GM19238 (cell line): ENCODE measurements around the gene WDR1.

Source experiments
- DNase-seq: peaks from one replicate; pipeline ENCODE4 v3.0.0; 2011; ENCODE audit warnings: low spot score; ENCODE audit not compliant: insufficient read length

The WDR1 gene

DNA sequence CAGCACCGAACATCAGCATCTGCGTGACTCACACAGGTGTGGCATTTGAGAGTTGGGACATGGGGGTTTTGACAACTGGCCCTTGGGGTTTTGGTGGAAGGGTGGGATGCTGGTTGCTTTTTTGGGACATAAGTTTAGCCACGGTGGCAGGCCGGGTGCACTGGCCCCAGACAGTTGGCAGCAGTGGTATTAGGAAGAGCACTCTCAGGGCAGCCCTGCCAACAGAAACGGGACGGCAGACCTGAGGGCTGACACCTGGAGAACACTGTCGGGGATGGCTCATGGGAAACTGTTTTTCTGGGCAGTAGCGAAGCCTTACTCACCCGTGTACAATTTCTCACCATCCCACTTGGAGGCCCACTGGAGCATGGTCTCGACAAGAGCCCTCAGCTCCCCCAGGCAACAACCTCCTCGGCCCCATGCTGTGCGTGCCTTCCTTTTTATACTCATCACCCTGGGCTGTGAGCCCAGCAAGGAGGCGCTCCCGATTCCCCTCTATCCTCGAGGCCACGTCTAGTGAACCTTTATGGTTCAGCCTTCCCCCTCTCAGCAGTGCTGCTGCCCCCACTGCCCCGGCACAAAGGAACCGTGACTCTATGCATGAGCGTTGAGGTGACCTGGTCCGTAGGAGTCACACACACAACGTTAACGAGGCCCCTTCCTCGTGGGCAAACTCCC is 30.6 kb downstream of the WDR1 start:
- DNase-seq = no peak

DNA sequence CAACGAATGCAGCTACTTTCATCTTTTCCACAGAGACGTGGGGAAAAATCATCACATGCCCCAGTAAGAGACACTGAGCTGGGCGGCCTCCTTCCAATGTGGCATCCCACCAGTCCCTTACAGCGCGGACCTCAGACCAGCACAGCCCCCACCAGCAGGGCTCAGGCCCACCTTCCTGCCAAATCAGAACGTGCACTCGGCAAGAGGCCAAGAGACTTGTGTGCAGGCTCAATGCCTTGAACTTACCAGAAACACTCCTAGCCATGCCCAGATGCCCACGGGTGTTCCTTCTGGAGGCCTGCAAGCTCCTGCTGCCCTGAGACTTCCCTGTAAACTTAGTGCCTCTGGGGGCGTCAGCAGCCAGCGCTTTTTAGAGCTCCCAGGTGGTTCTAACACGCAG is 31.2 kb downstream of the WDR1 start:
- no peak for DNase-seq

DNA sequence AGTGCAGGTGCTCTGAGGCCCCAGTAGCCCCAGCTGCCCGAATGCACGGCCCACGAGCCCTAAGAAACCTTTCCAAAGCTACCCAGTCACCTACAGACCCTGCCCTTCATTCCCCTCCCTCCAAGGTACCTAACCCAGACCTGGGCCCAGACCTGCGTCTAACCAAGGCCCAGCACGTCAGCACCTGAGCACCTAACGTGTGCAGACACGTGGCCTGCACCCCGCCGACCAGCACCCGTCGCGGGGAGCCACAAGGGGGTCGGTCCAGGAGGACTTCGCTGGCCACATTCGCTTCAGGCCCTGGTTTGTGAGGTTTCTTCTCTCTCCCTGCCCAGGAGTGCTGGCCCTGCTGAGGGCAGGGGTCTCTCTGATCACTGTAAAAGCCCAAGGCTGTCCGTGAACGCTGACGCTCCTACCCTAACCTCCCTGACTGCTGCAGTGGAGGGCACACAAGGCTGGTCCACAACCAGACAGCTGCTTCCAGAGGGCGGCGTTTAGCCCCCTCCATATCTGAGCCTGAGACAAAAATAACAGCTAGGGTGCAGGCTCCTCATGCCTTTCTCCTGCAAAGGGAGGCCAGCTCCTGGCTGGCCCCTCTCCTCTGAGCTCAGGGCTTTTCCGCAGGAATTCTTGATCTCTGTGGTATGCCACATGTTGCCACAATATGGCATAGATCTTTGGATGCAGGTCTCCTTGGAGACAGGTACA is 31.8 kb downstream of the WDR1 start:
- DNase-seq = no peak

DNA sequence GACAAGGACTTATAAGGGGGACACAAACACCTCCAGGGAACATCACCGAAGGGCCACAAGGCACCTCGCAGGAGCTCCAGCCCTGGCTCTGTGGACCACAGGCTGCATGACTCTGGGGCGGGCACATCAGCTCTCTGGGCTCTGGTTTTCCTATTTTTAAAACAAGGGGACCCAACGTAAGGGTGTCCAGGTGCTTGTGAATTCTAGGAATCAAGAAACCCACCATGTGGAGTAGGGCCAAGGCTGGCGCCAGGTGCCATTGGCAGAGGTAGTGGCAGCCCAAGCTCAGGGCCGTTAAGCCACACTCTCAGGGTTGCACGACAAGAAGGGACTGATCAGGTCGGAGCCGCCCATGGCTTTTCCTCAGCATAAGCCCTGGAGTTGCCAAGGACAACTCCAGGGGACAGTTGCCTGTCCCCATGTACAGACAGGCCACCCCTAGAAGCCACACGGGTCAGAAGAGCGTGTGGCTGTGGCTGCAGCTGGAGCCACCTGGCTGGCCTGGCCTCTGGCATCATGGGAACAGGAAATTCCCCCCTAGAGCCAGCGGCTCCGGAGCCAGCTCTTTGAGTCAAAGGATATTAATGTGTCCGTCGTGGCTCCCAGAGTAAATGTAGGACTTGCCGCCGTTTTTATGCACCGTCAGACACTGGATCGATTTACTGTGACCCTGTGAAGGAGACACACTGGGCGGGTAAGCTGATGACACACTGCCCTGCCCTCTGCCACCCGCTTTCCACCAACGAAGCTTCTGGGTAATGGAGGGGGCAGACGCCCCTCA is 32.5 kb downstream of the WDR1 start:
- no peak for DNase-seq

DNA sequence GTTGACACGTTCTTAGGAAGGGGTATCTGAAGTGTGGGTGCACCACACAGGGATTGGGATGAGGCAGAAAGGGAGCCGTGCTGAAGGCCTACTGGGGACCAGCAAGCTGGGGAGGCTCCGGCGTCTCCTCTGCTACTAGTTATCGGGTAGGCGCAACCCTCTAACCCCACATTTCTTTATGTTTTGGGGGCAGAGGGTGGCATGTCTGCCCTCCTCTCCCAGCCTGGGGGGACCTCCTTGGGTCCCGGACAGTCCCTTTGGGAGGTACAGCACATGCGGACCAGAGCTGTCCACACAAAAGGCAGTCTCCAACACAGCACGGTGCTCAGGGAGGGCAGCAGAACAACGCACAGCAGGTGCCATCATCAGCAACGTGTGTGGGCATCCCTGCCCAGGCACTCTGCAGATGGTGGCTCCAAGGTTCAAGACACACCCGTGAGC is 33.2 kb downstream of the WDR1 start:
- DNase-seq = no peak

DNA sequence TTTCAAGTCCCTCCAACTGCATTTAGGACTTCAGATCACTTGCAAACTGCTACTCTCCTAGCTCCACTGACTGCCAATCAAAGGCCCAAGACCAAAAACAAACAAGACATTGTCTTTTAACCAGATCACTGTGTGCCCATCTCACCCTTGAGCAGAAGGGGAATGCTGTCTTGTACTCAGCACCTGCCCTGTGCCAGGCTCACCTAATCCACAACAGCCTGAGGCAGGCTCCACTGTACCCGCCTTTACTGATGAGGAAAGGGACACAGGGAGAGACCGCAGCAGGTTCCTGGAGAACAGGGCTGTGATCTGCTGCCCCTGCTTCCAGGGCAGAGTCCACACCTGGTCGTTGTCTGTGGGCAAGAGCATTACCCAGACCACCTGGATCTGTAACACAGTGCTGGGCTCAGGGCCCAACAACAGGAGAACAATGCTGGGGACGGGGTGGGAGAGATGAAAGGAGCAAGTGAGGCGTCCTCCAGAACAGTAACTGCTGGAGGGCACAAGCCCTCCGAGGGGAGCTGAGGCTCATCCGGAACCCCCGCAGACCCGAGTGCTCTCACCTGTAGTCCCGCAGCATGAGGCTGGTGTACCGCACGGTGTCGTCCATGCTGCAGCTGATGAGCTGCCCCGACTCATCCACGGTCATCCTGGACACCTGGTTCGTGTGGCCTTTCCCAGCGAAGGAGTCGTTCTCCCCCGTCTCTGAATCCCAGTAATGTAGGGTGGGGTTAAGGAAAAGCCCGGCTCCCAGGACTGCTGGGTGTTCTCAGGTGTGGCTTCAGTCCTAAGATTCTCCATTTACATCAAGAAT is 33.9 kb downstream of the WDR1 start:
- no peak for DNase-seq

DNA sequence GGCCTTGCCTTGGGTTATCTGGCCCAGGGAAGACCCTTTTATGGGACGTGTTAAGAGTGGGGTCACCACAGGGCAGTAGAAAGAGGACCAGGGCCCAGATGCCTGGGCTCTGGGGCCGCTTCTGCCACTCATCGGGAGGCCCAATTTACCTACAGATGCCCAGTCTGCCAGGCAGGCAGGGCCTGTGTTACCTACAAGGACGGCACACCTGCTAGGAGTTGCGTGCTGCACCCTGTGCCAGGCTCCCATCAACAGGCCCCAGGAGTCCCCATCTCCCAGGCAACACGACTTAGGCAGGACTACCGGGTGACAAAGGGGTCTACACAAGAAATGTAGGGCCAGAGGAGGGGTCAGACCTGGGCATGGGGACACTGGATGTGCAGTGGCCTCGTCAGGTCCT is 34.6 kb downstream of the WDR1 start:
- peak; percentile 1 for DNase-seq

DNA sequence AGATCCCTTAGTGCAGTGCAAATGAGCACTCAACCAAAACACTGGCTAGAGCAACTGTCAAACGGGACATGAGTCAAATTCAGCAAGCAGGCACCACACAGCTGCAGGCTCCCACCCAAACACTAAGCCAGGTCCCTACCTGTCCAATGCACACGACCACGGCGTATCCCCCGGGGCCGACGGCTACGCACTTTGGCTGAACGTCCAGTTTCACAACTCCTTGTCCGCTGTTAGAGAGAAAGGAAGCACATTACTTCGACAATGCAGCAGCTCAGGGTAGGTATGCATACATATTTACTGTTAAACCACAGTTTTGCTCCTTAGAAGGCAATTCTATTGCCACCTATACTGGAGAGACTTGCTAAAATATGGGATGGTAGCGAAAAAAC is 35.4 kb downstream of the WDR1 start:
- DNase-seq = no peak

DNA sequence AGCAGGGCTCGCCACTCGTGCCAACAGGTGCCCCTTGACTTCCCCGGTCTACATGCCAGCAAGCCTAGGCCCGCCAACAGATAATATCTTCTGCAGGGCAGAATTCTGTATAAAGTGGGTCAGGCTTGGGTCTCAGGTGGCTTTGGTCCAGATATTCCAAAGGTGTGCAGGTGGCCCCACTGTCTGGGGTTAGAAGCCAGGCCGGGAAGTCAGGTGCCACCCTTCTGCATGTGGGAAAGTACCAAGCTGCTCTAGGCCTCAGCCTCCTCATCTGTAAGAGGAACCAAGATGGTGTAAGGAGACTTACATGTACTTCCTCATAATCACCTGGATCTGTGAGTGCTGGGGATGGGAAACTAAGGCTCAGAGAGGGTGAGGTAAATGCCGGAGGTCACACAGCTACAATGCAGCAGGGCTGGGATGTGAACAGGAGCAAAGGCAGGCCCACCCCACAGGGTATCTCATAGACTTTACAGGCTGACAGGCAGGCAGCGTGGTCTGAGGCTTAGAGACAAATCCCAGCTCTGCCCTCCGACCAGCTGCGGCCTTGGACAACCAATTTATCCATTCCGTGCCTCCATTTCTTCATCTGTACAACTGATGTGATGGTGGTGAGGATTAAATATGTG is 35.9 kb downstream of the WDR1 start:
- no peak for DNase-seq

DNA sequence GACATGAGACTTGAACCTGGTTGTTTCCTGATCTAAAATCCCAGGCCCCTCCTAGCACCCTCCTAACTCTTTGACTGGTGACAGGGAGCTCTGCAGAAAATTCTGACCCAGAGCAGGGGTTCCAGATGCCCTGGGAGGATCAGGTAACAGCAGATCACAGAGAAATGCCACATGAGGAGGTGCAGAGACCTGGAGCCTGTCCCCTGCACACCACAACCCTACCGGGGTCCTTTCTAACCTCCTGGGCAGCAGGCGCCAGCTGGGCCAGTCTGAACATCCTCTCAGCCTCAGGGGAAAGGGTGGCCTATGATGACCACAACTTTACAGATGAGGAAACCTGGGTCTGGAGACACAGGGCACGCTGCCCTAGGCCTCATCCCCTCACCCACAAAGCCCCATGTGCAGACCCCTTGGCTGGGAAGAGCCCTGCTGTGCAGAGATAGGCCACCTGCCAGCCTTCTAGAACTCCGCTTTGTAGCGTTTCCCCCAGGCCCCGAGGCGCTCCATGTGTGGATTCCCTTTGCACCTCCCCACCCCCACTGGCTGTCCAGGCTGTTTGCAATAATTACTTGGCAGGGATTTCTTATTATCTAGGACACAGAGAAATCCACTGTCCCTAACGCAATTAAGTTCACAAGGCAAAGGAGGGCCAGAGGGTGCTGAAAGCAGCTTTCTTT is 36.5 kb downstream of the WDR1 start:
- DNase-seq = no peak

DNA sequence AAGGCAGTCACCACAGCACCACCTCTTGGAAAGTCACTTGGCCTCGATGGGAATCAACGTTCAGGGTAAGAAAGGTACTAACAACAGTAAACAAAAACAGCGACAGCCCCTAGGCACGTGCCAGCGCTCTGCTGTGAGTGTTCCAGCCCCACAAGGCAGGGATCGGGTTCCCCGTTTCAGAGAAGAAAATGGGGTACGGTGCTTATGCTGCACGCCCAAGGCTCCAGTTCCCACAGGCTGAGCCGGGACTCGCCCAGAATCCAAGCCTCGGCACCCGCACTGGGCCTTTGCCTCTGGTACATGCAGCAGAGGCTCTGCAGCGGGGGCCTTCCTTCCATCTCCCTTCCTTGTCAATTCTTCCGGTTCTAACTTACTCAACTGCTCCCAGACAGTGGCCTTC is 37.3 kb downstream of the WDR1 start:
- DNase-seq = no peak

DNA sequence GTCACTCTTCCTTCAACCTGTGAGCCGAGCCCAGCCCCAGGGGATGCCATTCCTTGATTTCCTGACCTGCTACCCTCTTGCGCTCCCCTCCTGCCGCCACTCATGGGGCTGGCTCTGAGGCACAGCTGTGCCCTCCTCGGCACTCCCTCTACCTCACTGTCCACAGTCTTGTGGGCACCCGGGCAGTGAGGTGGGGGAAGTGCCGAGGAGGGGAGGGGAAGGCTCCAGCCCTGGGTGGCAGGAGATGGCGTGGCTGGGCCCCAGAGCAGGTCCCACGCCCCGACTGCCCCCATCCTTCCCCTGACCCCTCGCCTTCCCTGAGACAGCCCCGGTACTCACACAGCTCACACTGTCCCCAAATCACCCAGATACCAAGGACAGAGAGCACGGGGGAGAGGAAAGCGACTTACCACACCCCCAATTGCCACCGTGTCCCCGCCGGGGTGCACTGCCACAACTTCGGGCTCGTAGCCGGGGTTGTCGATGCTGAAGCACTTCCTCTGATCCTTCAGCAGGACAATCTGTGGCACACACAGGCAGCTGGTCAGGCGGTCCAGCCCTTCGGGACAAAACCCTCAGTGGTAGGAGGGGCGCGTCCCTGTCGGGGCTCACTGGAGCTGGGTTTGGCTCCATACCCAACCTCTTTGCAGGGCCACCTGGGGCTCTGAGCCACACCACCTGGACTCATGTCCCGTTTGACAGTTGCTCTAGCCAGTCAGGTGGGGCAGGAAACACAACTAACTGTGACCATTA is 37.9 kb downstream of the WDR1 start:
- DNase-seq = no peak

DNA sequence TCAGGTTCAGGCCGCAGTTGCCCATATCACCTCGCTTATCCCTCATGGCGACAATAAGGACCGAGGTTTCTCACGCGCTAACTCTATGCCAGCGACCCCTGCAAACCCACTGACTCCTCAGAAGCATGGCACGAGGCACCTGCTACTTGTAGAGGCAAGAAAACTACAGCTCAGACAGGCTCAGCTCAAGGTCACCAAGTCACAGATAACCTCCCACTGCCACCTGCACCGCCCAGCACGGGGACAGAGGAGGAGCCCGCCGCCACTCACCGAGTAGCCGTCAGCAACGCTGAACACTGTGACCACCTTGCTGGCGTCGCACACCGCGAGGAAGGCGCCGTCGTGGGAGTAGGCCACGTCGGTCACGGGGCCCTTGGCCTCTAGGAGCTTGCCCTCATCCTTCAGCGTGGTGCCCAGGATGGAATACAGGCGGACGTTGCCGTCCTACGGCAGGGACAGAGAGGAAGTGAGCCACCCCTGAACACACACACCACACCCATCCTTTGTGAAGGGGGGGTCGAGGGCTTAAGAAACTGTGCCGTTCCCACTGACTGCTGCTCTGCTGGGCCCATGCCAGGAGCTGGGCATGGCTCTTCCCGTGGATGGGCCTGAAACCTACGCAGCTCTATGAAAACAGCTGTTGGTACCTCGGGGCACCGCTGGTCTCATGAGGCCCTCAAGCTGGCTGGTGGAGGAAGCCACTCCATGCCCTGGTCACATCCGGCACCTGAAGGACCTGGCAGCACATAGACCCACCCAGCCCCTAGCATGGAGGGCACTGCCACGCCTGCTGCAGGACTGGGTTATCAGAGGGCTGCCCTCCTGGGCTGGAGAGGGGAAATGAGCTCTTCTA is 38.9 kb downstream of the WDR1 start:
- no peak for DNase-seq

DNA sequence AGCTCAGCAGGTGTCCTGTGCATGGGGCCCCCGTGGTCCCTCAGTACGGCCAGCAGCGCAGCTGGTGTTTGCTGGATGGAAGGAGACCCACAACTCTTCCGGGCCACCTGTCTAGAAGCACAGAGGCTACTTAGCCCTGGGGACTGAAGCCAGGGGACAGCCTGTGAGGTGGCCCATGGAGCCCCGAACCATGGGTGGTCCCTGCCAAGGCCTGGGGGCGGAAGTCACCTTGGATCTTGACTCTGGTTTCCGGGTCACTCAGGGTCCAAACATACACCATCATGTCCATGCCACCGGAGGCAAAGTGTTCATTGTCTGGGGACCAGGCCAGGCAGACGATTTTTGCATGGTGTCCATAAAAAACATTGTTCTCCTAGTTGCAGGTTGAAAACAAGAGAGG is 39.5 kb downstream of the WDR1 start:
- no peak for DNase-seq

DNA sequence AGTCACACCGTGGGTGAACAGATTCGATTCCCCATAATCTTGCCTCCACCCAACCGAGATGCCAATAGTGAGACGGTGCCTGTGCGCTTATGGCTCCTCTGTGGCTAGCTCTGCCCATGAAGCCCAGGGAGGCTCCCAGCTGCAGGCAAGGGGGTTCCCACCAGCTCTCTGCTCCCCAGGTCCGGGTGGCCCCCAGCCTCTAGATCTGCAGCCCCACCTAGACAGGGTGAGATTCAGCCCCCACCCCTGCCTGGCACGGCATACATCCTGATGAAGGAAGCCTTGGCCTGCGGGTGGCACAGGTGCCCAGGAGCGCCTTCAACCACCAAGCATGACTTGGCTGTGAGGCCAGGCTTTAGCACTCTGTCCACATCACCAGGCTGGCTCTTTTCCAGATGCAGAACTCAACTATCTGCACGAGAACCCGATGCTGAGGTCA is 40.6 kb downstream of the WDR1 start:
- DNase-seq = no peak

DNA sequence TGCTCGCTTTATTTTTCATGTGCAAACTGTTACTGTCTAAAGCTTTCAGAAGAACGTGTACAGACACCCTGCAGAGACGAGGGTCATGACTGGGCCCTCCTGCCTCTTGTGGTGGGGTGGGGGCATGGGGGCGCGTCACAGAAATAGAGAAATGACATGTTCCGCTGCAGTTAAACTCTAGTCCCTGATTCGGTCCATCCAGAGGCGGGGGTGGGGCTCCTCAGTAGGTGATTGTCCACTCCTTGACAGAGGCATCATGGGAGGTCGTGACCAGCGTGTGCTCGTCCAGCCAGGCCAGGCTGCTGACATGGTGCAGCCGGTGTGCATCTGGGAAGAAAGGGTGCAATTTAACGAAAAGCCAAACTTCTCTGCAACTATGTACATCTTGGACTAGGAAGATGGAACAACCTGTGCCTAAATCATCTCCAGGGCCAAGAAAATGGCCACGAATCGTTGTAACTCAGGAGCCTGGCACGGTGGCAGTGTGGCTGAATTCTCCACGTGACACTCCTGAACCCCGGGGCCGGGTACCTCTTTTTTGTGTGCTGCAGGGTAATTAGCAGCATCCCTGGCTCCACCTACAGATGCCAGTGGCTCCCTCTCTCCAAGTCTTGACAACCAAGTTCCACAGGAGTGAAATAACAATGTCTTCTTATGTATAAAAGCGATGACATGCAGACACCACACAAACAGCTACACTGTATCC is 41.3 kb downstream of the WDR1 start:
- DNase-seq = no peak

DNA sequence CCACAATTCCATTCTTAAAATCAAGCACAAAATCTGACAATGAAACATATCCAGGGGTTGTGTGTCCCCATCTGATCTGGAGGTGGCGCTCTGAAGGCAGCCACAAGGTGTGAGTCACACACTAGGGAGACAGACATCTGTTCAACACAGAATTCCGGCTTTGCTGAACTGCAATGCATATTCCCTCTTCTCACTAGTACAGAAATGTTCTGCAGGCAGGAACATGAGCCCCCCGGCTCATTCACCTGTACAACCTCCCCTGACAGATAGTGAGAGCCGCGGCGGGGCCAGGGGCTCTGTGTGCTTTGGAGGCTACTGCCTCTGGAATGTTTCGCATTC is 41.9 kb downstream of the WDR1 start:
- DNase-seq = no peak

DNA sequence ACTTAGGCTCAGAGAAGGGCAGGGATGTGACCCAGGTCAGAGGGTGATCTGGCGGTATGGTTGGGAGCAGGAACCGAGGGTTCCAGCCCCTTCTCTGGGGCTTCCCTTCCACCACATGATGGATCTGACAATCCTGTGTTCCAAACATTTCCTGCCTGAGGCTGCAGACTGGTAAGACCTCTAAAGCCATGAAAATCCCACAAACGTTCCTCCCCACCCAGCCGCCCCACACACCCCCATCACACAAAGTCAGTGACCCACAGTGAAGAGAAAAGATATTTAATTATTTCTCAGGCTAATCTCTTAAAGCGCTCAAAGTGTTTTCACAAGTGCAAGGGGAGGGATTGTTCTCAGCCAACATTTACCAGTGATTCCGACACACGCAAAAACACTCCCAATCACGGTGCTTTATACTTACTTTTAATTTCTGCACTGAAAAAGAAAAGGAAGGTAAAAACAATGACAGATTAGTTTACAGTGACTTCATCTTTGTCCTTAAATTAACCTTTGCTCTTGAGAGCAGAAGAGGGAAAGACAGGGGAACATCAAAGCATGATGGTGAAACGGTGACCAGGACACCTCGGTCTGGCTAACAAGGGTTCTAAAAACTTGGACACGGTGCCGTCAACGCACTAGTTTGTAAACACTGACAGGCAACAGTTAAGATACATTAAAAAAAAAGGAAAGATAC is 42.4 kb downstream of the WDR1 start:
- DNase-seq = no peak
